Measurements from ENCODE around the gene FAM163B. TPM values are rescaled to one million over a fixed set of nuclear protein-coding genes. Genes with fewer than 3 reads are reported as not detected.

The FAM163B gene
- total RNA-seq, 1 experiment from 2014 or later = not detected

- Mint-ChIP-seq H3K4me3 (ENCODE audit: low read depth, unreplicated experiment) (no peak overlapping the region), H3K9me3 (ENCODE audit: low read depth, unreplicated experiment) (peaks cover 4% of the 10 kb centered on the region), H3K4me1 (ENCODE audit: low read depth, unreplicated experiment) (no peaks in the 10 kb centered on the region), H3K27me3 (ENCODE audit: unreplicated experiment) (peaks cover 51% of the 10 kb centered on the region), H3K27ac (ENCODE audit: unreplicated experiment) (no peak overlapping the region), H3K36me3 (ENCODE audit: insufficient read depth, unreplicated experiment) (no peaks in the 10 kb centered on the region)
- no peak for TF ChIP-seq CTCF (IDR thresholded peaks at IDR 0.05; ENCODE audit: unreplicated experiment)
- CTCF ChIA-PET = no interaction called here
- DNase-seq = no peak
- intact Hi-C loops (cut with micrococcal nuclease; ENCODE audit: unreplicated experiment) = no loop called here
- BruUV-seq (replicated peaks) = no TSS peak
These were observed 17.9 kb downstream of the FAM163B start for GRCh38 chr9:133591116-133591910.

- H3K9me3 Mint-ChIP-seq (ENCODE audit: low read depth, unreplicated experiment) = peaks cover 4% of the 10 kb centered on the region
- intact Hi-C loops (cut with micrococcal nuclease; ENCODE audit: unreplicated experiment) = no loop called here
- no peaks in the 10 kb centered on the region for H3K36me3 Mint-ChIP-seq (ENCODE audit: insufficient read depth, unreplicated experiment)
- TF ChIP-seq CTCF (IDR thresholded peaks at IDR 0.05; ENCODE audit: unreplicated experiment) = no peak
- H3K27me3 Mint-ChIP-seq (ENCODE audit: unreplicated experiment) = peaks cover 51% of the 10 kb centered on the region
- no peak overlapping the region for H3K4me3 Mint-ChIP-seq (ENCODE audit: low read depth, unreplicated experiment)
- no peaks in the 10 kb centered on the region for H3K4me1 Mint-ChIP-seq (ENCODE audit: low read depth, unreplicated experiment)
- DNase-seq = no peak
- CTCF ChIA-PET = no interaction called here
- no peak overlapping the region for H3K27ac Mint-ChIP-seq (ENCODE audit: unreplicated experiment)
- BruUV-seq (replicated peaks) = no TSS peak
These were observed 18.8 kb downstream of the FAM163B start for GRCh38 chr9:133590231-133590855.

GRCh38 chr9:133589454-133590227 is 19.5 kb downstream of the FAM163B start:
- CTCF ChIA-PET = no interaction called here
- no TSS peak for BruUV-seq (replicated peaks)
- no peak overlapping the region for H3K4me3 Mint-ChIP-seq (ENCODE audit: low read depth, unreplicated experiment)

More at GRCh38 chr9:133589454-133590227, 19.5 kb downstream of the FAM163B start:
- intact Hi-C loops (cut with micrococcal nuclease; ENCODE audit: unreplicated experiment) = no loop called here
- Mint-ChIP-seq H3K27me3 (ENCODE audit: unreplicated experiment) (peaks cover 51% of the 10 kb centered on the region), H3K27ac (ENCODE audit: unreplicated experiment) (no peak overlapping the region), H3K4me1 (ENCODE audit: low read depth, unreplicated experiment) (no peaks in the 10 kb centered on the region), H3K9me3 (ENCODE audit: low read depth, unreplicated experiment) (peaks cover 4% of the 10 kb centered on the region), H3K36me3 (ENCODE audit: insufficient read depth, unreplicated experiment) (no peaks in the 10 kb centered on the region)
- DNase-seq = no peak
- TF ChIP-seq CTCF (IDR thresholded peaks at IDR 0.05; ENCODE audit: unreplicated experiment) = peak; percentile 65

All from Calu3 (cell line).